ENCODE measurements around the gene TREH.
A peak's percentile ranks its signal among the peaks of the same experiment; 100 is the strongest.
"Not testable (repeated sequence)": the region's sequence is repeated elsewhere in the genome, so short reads cannot be mapped to it uniquely, and the experiment has no call there.

TREH gene

GRCh38 chr11:118694771-118695170, 15.3 kb upstream of the TREH start:
- no peak for DNase-seq

GRCh38 chr11:118694185-118694584, 14.7 kb upstream of the TREH start:
- no peak for DNase-seq

GRCh38 chr11:118691926-118692830, 12.7 kb upstream of the TREH start:
- DNase-seq = peak; percentile 75

GRCh38 chr11:118690553-118691304, 11.3 kb upstream of the TREH start:
- DNase-seq = no peak

GRCh38 chr11:118689852-118690552, 10.6 kb upstream of the TREH start:
- peak; percentile 87 for DNase-seq

- no peak for DNase-seq
These were observed 10.0 kb upstream of the TREH start for GRCh38 chr11:118689503-118689851.

- no peak for DNase-seq
These were observed 9.5 kb upstream of the TREH start for GRCh38 chr11:118688851-118689502.

GRCh38 chr11:118688339-118688738, 8.9 kb upstream of the TREH start:
- peak; percentile 60 for DNase-seq

GRCh38 chr11:118687906-118688305, 8.5 kb upstream of the TREH start:
- DNase-seq = no peak

- no peak for DNase-seq
These were observed 4.7 kb upstream of the TREH start for GRCh38 chr11:118684187-118684586.

GRCh38 chr11:118682939-118683338, 3.5 kb upstream of the TREH start:
- not testable (repeated sequence) for DNase-seq

GRCh38 chr11:118682372-118682771, 2.9 kb upstream of the TREH start:
- no peak for DNase-seq

- not testable (repeated sequence) for DNase-seq
These were observed 542 bp downstream of the TREH start for GRCh38 chr11:118678908-118679307.

- DNase-seq = no peak
These were observed 1.5 kb downstream of the TREH start for GRCh38 chr11:118677977-118678376.

GRCh38 chr11:118674082-118674435, 5.4 kb downstream of the TREH start:
- no peak for DNase-seq

GRCh38 chr11:118673361-118674081, 5.9 kb downstream of the TREH start:
- DNase-seq = no peak

- DNase-seq = no peak
These were observed 6.6 kb downstream of the TREH start for GRCh38 chr11:118672846-118673245.

- no peak for DNase-seq
These were observed 8.2 kb downstream of the TREH start for GRCh38 chr11:118671254-118671653.

GRCh38 chr11:118670063-118670462, 9.4 kb downstream of the TREH start:
- DNase-seq = no peak

GRCh38 chr11:118666371-118666770, 13.1 kb downstream of the TREH start:
- DNase-seq = no peak

GRCh38 chr11:118663902-118664301, 15.5 kb downstream of the TREH start:
- no peak for DNase-seq

GRCh38 chr11:118663381-118663780, 16.1 kb downstream of the TREH start:
- DNase-seq = no peak
